GM12878 (cell line): ENCODE data around the gene C16orf86. TPM values are rescaled to one million over a fixed set of nuclear protein-coding genes. Genes with fewer than 3 reads are reported as not detected.
A peak's percentile ranks its signal among the peaks of the same experiment; 100 is the strongest.

ENCODE experiments used
- ASH2L ChIP-seq: fragments of 300-600, 200-600 bp; sonication (generic); IDR thresholded peaks from 2 replicates; pipeline ENCODE4 v1.6.1; 2017; ENCODE audit warnings: low read depth, mild to moderate bottlenecking, borderline replicate concordance
- BRCA1 ChIP-seq: IDR thresholded peaks from 2 replicates; pipeline ENCODE4 v1.6.1; 2011; ENCODE audit warnings: low read depth, low read length, improper control_type of control experiment
- CEBPB ChIP-seq, 2 experiments: fragments of 150-350 bp in 1 of 2; IDR thresholded peaks; 2 replicates each; pipeline ENCODE4 v1.6.1; 2012 to 2014; ENCODE audit warnings: low read depth in 2 of 2, low read length in 2 of 2, borderline replicate concordance in 1 of 2, inconsistent platforms in 1 of 2
- CHD1 ChIP-seq: IDR thresholded peaks from 2 replicates; pipeline ENCODE4 v1.6.1; 2012; ENCODE audit warnings: low read depth, low read length, improper control_type of control experiment
- CHD2 ChIP-seq: IDR thresholded peaks from 2 replicates; pipeline ENCODE4 v1.6.1; 2011; ENCODE audit warnings: low read depth, low read length, improper control_type of control experiment, borderline replicate concordance
- HDAC6 ChIP-seq: fragments of 200-600 bp; sonication (generic); IDR thresholded peaks from one replicate; pipeline ENCODE4 v1.8.0; 2017; ENCODE audit warnings: antibody characterized with exemption; ENCODE audit not compliant: unreplicated experiment
- IRF4 ChIP-seq: IDR thresholded peaks from 2 replicates; pipeline ENCODE4 v1.6.1; 2011; ENCODE audit warnings: low read depth, low read length
- JUND ChIP-seq: IDR thresholded peaks from 2 replicates; pipeline ENCODE4 v1.6.1; 2012; ENCODE audit warnings: low read depth, mild to moderate bottlenecking, low read length, improper control_type of control experiment, moderate library complexity
- MEF2A ChIP-seq: IDR thresholded peaks from 2 replicates; pipeline ENCODE4 v1.6.1; 2011; ENCODE audit warnings: low read depth, mild to moderate bottlenecking, low read length, moderate library complexity; ENCODE audit not compliant: insufficient read depth
- POLR2A ChIP-seq: IDR thresholded peaks from 2 replicates; pipeline ENCODE4 v1.6.1; 2011; ENCODE audit warnings: low read depth, mild to moderate bottlenecking, low read length
- POLR2AphosphoS5 ChIP-seq: IDR thresholded peaks from 2 replicates; pipeline ENCODE4 v1.6.1; 2011; ENCODE audit warnings: mild to moderate bottlenecking, low read length, inconsistent platforms
- RBBP5 ChIP-seq: fragments of 200-600 bp; sonication (generic); conservative IDR thresholded peaks from 2 replicates; pipeline ENCODE4 v1.6.1; 2016
- REST ChIP-seq: IDR thresholded peaks from 2 replicates; pipeline ENCODE4 v1.6.1; 2012; ENCODE audit warnings: mild to moderate bottlenecking, low read depth, low read length
- SIX5 ChIP-seq: IDR thresholded peaks from 2 replicates; pipeline ENCODE4 v1.6.1; 2011; ENCODE audit warnings: mild to moderate bottlenecking, low read depth, low read length, moderate library complexity; ENCODE audit not compliant: severe bottlenecking
- SMAD1 ChIP-seq: fragments of 450-650 bp; IDR thresholded peaks from 2 replicates; pipeline ENCODE4 v1.6.1; 2018; ENCODE audit warnings: mild to moderate bottlenecking, low read depth; ENCODE audit not compliant: partially characterized antibody
- SMAD5 ChIP-seq: IDR thresholded peaks from 2 replicates; pipeline ENCODE4 v1.6.1; 2016; ENCODE audit warnings: antibody characterized with exemption, low read depth
- SREBF2 ChIP-seq: IDR thresholded peaks from 2 replicates; pipeline ENCODE4 v1.6.1; 2012; ENCODE audit warnings: mild to moderate bottlenecking, low read length
- SRF ChIP-seq, 2 experiments: IDR thresholded peaks; 2 replicates each; pipeline ENCODE4 v1.6.1; 2011; ENCODE audit warnings: low read depth in 2 of 2, low read length in 2 of 2, mild to moderate bottlenecking in 1 of 2, moderate library complexity in 1 of 2
- STAT3 ChIP-seq: IDR thresholded peaks from 2 replicates; pipeline ENCODE4 v1.6.1; 2011; ENCODE audit warnings: low read depth, low read length, improper control_type of control experiment
- SUPT20H ChIP-seq: IDR thresholded peaks from 2 replicates; pipeline ENCODE4 v1.6.1; 2011; ENCODE audit warnings: low read depth, mild to moderate bottlenecking, low read length, moderate library complexity, borderline replicate concordance; ENCODE audit not compliant: control insufficient read depth
- YY1 ChIP-seq: IDR thresholded peaks from 2 replicates; pipeline ENCODE4 v1.6.1; 2011; ENCODE audit warnings: low read depth, mild to moderate bottlenecking, low read length
- ZBED1 ChIP-seq: IDR thresholded peaks from 2 replicates; pipeline ENCODE4 v1.6.1; 2016; ENCODE audit warnings: borderline replicate concordance
- ZNF274 ChIP-seq: IDR thresholded peaks from one replicate; pipeline ENCODE4 v1.8.0; 2011; ENCODE audit not compliant: insufficient read length, insufficient read depth
- ZNF384 ChIP-seq: IDR thresholded peaks from 2 replicates; pipeline ENCODE4 v1.6.1; 2012; ENCODE audit warnings: low read depth, mild to moderate bottlenecking, low read length, improper control_type of control experiment, borderline replicate concordance
- polyA plus RNA-seq, 11 experiments: library from polyadenylated mRNA; depleted of rRNA in 4 of 11; unstranded in 6 of 11; stranded (reverse) in 5 of 11; fragments of >200 nt; fragmentation: Nextera tagmentation in 4 of 11; fragmentation: Illumina TruSeq in 1 of 11; extraction: Ambion mirVana in 4 of 11; extraction: Trizol in 1 of 11; gene quantifications; 1 replicate in 1 of 11; 2 replicates in 10 of 11; pipeline versions ENCODE4 v1.2.1 to v1.2.3, GENCODE V29; 2011 to 2016; ENCODE audit warnings: inconsistent platforms in 2 of 11, missing spikeins in 2 of 11, low read depth in 1 of 11
- total RNA-seq, 4 experiments: library from RNA; depleted of rRNA in 3 of 4; stranded (reverse); fragments of >200 nt in 3 of 4; fragmentation: Illumina TruSeq in 1 of 4; extraction: Trizol in 1 of 4; gene quantifications; 2 replicates each; pipeline versions ENCODE4 v1.2.1 to v1.2.3, GENCODE V29; 2013 to 2021
- TF ChIP-seq, protein P1 (sequence below): IDR thresholded peaks from 2 replicates; pipeline ENCODE4 v1.6.1; 2012; ENCODE audit warnings: low read depth, low read length, improper control_type of control experiment
- TF ChIP-seq, protein P2 (sequence below): fragments of 450-650 bp; IDR thresholded peaks from 2 replicates; pipeline ENCODE4 v1.6.1; 2017; ENCODE audit warnings: mild to moderate bottlenecking

C16orf86 gene
- total and polyA plus RNA-seq, 10 of the 15 experiments (the other 5 are each of a cell fraction or from before 2014, with no cell fraction given) = 0.11 to 3.3 (median 1.6) TPM

- TF ChIP-seq, protein P1, sequence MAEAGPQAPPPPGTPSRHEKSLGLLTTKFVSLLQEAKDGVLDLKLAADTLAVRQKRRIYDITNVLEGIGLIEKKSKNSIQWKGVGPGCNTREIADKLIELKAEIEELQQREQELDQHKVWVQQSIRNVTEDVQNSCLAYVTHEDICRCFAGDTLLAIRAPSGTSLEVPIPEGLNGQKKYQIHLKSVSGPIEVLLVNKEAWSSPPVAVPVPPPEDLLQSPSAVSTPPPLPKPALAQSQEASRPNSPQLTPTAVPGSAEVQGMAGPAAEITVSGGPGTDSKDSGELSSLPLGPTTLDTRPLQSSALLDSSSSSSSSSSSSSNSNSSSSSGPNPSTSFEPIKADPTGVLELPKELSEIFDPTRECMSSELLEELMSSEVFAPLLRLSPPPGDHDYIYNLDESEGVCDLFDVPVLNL = peak; percentile 83
- no peak for TF ChIP-seq CHD2
- TF ChIP-seq STAT3 = no peak
- TF ChIP-seq ZNF384 = no peak
- TF ChIP-seq YY1 = peak; percentile 44; the same call in 1 of the 2 replicates
- no peak for TF ChIP-seq SUPT20H
- peak; percentile 85 for TF ChIP-seq POLR2A
- TF ChIP-seq IRF4 = no peak
- TF ChIP-seq ZBED1 = no peak
- no peak for TF ChIP-seq SMAD1
- no peak for TF ChIP-seq SMAD5
- no peak for TF ChIP-seq RBBP5
- TF ChIP-seq SIX5 = no peak
- peak in 1 of 2 experiments; percentile 42; a peak in 1 of 4 replicates for TF ChIP-seq SRF (IDR thresholded peaks at IDR 0.05; ENCODE audit: low read depth in 2 of 2, low read length in 2 of 2)
- TF ChIP-seq MEF2A = no peak
- TF ChIP-seq ASH2L = no peak
- TF ChIP-seq BRCA1 = no peak
- no peak for TF ChIP-seq JUND
- TF ChIP-seq, protein P2, sequence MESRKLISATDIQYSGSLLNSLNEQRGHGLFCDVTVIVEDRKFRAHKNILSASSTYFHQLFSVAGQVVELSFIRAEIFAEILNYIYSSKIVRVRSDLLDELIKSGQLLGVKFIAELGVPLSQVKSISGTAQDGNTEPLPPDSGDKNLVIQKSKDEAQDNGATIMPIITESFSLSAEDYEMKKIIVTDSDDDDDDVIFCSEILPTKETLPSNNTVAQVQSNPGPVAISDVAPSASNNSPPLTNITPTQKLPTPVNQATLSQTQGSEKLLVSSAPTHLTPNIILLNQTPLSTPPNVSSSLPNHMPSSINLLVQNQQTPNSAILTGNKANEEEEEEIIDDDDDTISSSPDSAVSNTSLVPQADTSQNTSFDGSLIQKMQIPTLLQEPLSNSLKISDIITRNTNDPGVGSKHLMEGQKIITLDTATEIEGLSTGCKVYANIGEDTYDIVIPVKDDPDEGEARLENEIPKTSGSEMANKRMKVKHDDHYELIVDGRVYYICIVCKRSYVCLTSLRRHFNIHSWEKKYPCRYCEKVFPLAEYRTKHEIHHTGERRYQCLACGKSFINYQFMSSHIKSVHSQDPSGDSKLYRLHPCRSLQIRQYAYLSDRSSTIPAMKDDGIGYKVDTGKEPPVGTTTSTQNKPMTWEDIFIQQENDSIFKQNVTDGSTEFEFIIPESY = no peak
- TF ChIP-seq SREBF2 = no peak
- TF ChIP-seq ZNF274 = no peak
- no peak for TF ChIP-seq REST
- TF ChIP-seq CEBPB (IDR thresholded peaks at IDR 0.05; ENCODE audit: borderline replicate concordance in 1 of 2, low read depth in 2 of 2, low read length in 2 of 2) = no peak
- TF ChIP-seq POLR2AphosphoS5 = peak; percentile 60; the same call in 1 of the 2 replicates
- TF ChIP-seq HDAC6 = no peak
- TF ChIP-seq CHD1 = no peak
Observed at GRCh38 chr16:67659675-67660563, 6.7 kb upstream of the C16orf86 start, which contains the start of gene ACD (continued).
